GM12878 (cell line): Measurements from ENCODE around the gene RTN4R. TPM values are rescaled to one million over a fixed set of nuclear protein-coding genes. Genes with fewer than 3 reads are reported as not detected.

ENCODE experiments used
- ATAC-seq: fragments of 200-7000 bp; cut with Tn5 transposase; 3 replicates; pipeline ENCODE4 v1.9.1; 2020; ENCODE audit warnings: mild to moderate bottlenecking, moderate library complexity
- BruUV-seq: library from RNA; stranded (reverse); fragments of 400-500 nt; replicated peaks from 2 replicates; lab custom pipeline; 2021; lab: Mats Ljungman, UMichigan
- CTCF ChIA-PET: fragments of 300-600 bp; sonication (Branson Sonifier 250); formaldehyde crosslinking; extraction: SDS; loops from one replicate; lab custom pipeline; 2021; ENCODE audit warnings: inconsistent platforms; lab: Yijun Ruan, JAX
- POLR2A ChIA-PET: fragments of 350-600 bp; formaldehyde crosslinking; extraction: SDS; loops from one replicate; lab custom pipeline; 2021; ENCODE audit warnings: inconsistent platforms; lab: Charles Lee
- RAD21 ChIA-PET: fragments of 300-600 bp; sonication (Branson Sonifier 250); formaldehyde crosslinking; loops from one replicate; lab custom pipeline; 2023; ENCODE audit warnings: antibody characterized with exemption; ENCODE audit not compliant: unreplicated experiment; lab: Charles Lee
- SMC1A ChIA-PET: fragments of 300-600 bp; sonication (Branson Sonifier 250); formaldehyde crosslinking; loops from one replicate; lab custom pipeline; 2023; ENCODE audit not compliant: unreplicated experiment, uncharacterized antibody; lab: Charles Lee
- DNase-seq: peaks from one replicate; pipeline ENCODE4 v3.0.0-alpha.2; 2011; ENCODE audit warnings: low read depth, low spot score
- FAIRE-seq: peaks from 3 replicates; lab custom pipeline; 2011; peaks lifted over from hg19 to GRCh38; lab: Jason Lieb, UNC
- H2AFZ ChIP-seq: 2 replicates; pipeline ENCODE4 v1.6.0; 2011; ENCODE audit warnings: low read depth, low read length, control low read depth; ENCODE audit not compliant: control insufficient read depth
- H3K27ac ChIP-seq: 2 replicates; pipeline ENCODE4 v1.5.1; 2011; ENCODE audit warnings: control low read depth; ENCODE audit not compliant: control insufficient read depth, insufficient read depth
- H3K27me3 ChIP-seq, 2 experiments: replicated peaks in 1 of 2; 2 replicates each; pipeline versions ENCODE4 v1.6.0 to v1.6.1; 2011; ENCODE audit warnings: low read length in 1 of 2; ENCODE audit not compliant: control insufficient read depth in 2 of 2, insufficient read depth in 2 of 2
- H3K36me3 ChIP-seq, 2 experiments: 2 replicates each; pipeline ENCODE4 v1.5.1; 2011; ENCODE audit warnings: low read length in 1 of 2; ENCODE audit not compliant: control insufficient read depth in 2 of 2, insufficient read depth in 2 of 2
- H3K4me1 ChIP-seq: 2 replicates; pipeline ENCODE4 v1.6.1; 2011; ENCODE audit warnings: mild to moderate bottlenecking, low read length, moderate library complexity, mixed read lengths; ENCODE audit not compliant: control insufficient read depth, insufficient read depth
- H3K4me2 ChIP-seq: 2 replicates; pipeline ENCODE4 v1.6.0; 2011; ENCODE audit warnings: control low read depth; ENCODE audit not compliant: control insufficient read depth, insufficient read depth
- H3K4me3 ChIP-seq: fragments of 200-600 bp; sonication (generic); 2 replicates; pipeline ENCODE4 v1.5.1; 2016
- H3K79me2 ChIP-seq: 2 replicates; pipeline ENCODE4 v1.6.0; 2011; ENCODE audit warnings: low read length; ENCODE audit not compliant: control insufficient read depth, insufficient read depth
- H3K9ac ChIP-seq: 2 replicates; pipeline ENCODE4 v1.8.0; 2011; ENCODE audit warnings: low read length, control low read depth, mixed read lengths; ENCODE audit not compliant: control insufficient read depth, insufficient read depth
- H3K9me3 ChIP-seq: replicated peaks from 3 replicates; pipeline ENCODE4 v1.5.1; 2011; ENCODE audit warnings: mild to moderate bottlenecking, low read length; ENCODE audit not compliant: control insufficient read depth, insufficient read depth
- H4K20me1 ChIP-seq: 2 replicates; pipeline ENCODE4 v1.6.0; 2011; ENCODE audit not compliant: control insufficient read depth, insufficient read depth
- CREM ChIP-seq: IDR thresholded peaks from 2 replicates; pipeline ENCODE4 v1.6.1; 2014; ENCODE audit warnings: antibody characterized with exemption, low read depth
- HDGF ChIP-seq: fragments of 450-650 bp; IDR thresholded peaks from 2 replicates; pipeline ENCODE4 v1.6.1; 2016; ENCODE audit warnings: antibody characterized with exemption
- IKZF1 ChIP-seq: fragments of 450-650 bp; conservative IDR thresholded peaks from 2 replicates; pipeline ENCODE4 v1.6.1; 2017; ENCODE audit warnings: antibody characterized with exemption, mild to moderate bottlenecking
- MAX ChIP-seq: IDR thresholded peaks from 2 replicates; pipeline ENCODE4 v1.6.1; 2012; ENCODE audit warnings: low read depth, low read length, improper control_type of control experiment
- NFYA ChIP-seq: IDR thresholded peaks from 2 replicates; pipeline ENCODE4 v1.6.1; 2011; ENCODE audit warnings: low read depth, mild to moderate bottlenecking, low read length, improper control_type of control experiment, borderline replicate concordance
- RUNX3 ChIP-seq: IDR thresholded peaks from 2 replicates; pipeline ENCODE4 v1.6.1; 2012; ENCODE audit warnings: low read length, inconsistent platforms
- SMAD1 ChIP-seq: fragments of 450-650 bp; IDR thresholded peaks from 2 replicates; pipeline ENCODE4 v1.6.1; 2018; ENCODE audit warnings: mild to moderate bottlenecking, low read depth; ENCODE audit not compliant: partially characterized antibody
- ZBED1 ChIP-seq: IDR thresholded peaks from 2 replicates; pipeline ENCODE4 v1.6.1; 2016; ENCODE audit warnings: borderline replicate concordance
- WGBS: methylation state at CpG from one replicate; pipeline ENCODE4 v1.1.6; 2016; ENCODE audit warnings: low lambda C conversion rate; ENCODE audit not compliant: insufficient replicate concordance, insufficient coverage; ENCODE audit errors: missing lambda C conversion rate; 5-methylcytosine and 5-hydroxymethylcytosine counted together
- in situ Hi-C: fragments of 300-500 bp; cut with MboI; formaldehyde crosslinking; loops from 9 replicates; pipeline ENCODE4 v1.14.3; 2018; ENCODE audit warnings: mixed read lengths
- intact Hi-C: fragments of 100-400 bp; cut with micrococcal nuclease; formaldehyde crosslinking; loops from one replicate; pipeline ENCODE4 v1.14.2; 2022; ENCODE audit not compliant: unreplicated experiment
- polyA plus RNA-seq, 11 experiments: library from polyadenylated mRNA; depleted of rRNA in 4 of 11; unstranded in 6 of 11; stranded (reverse) in 5 of 11; fragments of >200 nt; fragmentation: Nextera tagmentation in 4 of 11; fragmentation: Illumina TruSeq in 1 of 11; extraction: Ambion mirVana in 4 of 11; extraction: Trizol in 1 of 11; gene quantifications; 1 replicate in 1 of 11; 2 replicates in 10 of 11; pipeline versions ENCODE4 v1.2.1 to v1.2.3, GENCODE V29; 2011 to 2016; ENCODE audit warnings: inconsistent platforms in 2 of 11, missing spikeins in 2 of 11, low read depth in 1 of 11
- total RNA-seq, 4 experiments: library from RNA; depleted of rRNA in 3 of 4; stranded (reverse); fragments of >200 nt in 3 of 4; fragmentation: Illumina TruSeq in 1 of 4; extraction: Trizol in 1 of 4; gene quantifications; 2 replicates each; pipeline versions ENCODE4 v1.2.1 to v1.2.3, GENCODE V29; 2013 to 2021

RTN4R gene
- total and polyA plus RNA-seq, 10 of the 15 experiments (the other 5 are each of a cell fraction or from before 2014, with no cell fraction given) = 0.03 to 1.0 (median 0.60) TPM; not detected in 2

DNA sequence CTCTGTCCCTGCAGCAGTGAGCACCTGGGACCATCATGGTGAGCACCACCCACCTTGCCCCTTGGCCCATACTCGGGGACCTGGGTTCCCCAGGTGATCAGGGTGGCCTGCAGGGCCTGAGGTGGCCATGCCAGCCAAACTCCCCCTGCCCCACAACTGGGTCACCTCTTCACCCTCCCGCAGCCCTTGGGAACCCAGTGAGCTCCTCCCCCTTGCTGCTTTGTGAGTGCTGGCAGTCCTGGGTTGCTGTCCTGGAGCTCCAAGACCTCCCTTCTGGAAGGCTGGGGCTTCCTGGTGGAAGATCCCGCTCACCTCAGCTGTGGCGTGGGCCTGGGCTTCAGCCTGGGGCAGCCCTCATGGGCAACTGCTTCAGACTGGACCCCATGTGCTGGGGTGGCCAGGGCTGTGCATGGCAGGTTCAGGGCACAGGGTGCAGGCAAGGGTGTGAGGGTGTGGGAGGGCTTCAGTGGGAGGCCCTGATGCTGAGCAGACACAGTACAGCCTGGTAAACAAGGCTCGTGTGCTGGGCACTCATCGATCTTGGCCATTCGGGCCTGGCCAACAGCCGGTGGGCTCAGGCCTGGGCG, 57.6 kb downstream of the RTN4R start:
- Histone ChIP-seq H3K27me3 (no peaks in the 10 kb centered on the region; a peak in 2 of 4 replicates), H3K4me3 (no peak overlapping the region), H3K4me1 (peaks cover 5% of the 10 kb centered on the region), H2AFZ (no peak overlapping the region), H3K4me2 (no peak overlapping the region), H3K27ac (no peak overlapping the region), H3K36me3 (no peaks in the 10 kb centered on the region), H4K20me1 (no peaks in the 10 kb centered on the region), H3K9ac (no peak overlapping the region), H3K79me2 (peaks cover 6% of the 10 kb centered on the region), H3K9me3 (no peaks in the 10 kb centered on the region)
- ChIA-PET SMC1A (interaction anchor here (1.2 kb wide), 1 partner anchor 28 kb away, joined by 3 read pairs; no protein-coding TSS in a partner anchor), POLR2A (interaction anchor here (0.6 kb wide), 1 partner anchor 346 kb away, joined by 6 read pairs; no protein-coding TSS in a partner anchor), CTCF (interaction anchor here (0.8 to 1.4 kb wide), 2 partner anchors 29 to 54 kb away, joined by 3 read pairs; no protein-coding TSS in a partner anchor), RAD21 (interaction anchor here (1.3 kb wide), 1 partner anchor 53 kb away, joined by 3 read pairs; no protein-coding TSS in a partner anchor)
- ATAC-seq (no peak), FAIRE-seq (no peak), DNase-seq (no peak)
- intact Hi-C loops (no loop called here), in situ Hi-C loops (no loop called here)
- no TSS peak for BruUV-seq
- WGBS = 52% methylated on average over 9 of the region's 9 CpGs
- TF ChIP-seq IKZF1 (no peak), CREM (no peak), RUNX3 (no peak), SMAD1 (no peak), HDGF (no peak), MAX (no peak), ZBED1 (no peak), NFYA (no peak)
